Measurements from ENCODE around the gene KMT2A.
"Not testable (repeated sequence)": the region's sequence is repeated elsewhere in the genome, so short reads cannot be mapped to it uniquely, and the experiment has no call there.

Gene KMT2A

GRCh38 chr11:118450451-118450850, 14.2 kb downstream of the KMT2A start:
- H3K4me3 ChIP-seq (replicated peaks; ENCODE audit: low read depth, low read length): no peak overlapping the region
- DNase-seq (ENCODE audit: extremely low read depth, low read depth): no peak
- TF ChIP-seq CTCF (IDR thresholded peaks at IDR 0.05; ENCODE audit: low read depth, low read length, missing control alignments): no peak

GRCh38 chr11:118462178-118462577, 25.9 kb downstream of the KMT2A start:
- TF ChIP-seq CTCF (IDR thresholded peaks at IDR 0.05; ENCODE audit: low read depth, low read length, missing control alignments): no peak
- no peak for DNase-seq (ENCODE audit: extremely low read depth, low read depth)
- H3K4me3 ChIP-seq (replicated peaks; ENCODE audit: low read depth, low read length): no peak overlapping the region

GRCh38 chr11:118468968-118469367, 32.7 kb downstream of the KMT2A start:
- DNase-seq (ENCODE audit: extremely low read depth, low read depth): not testable (repeated sequence)

GRCh38 chr11:118471030-118471429, 34.7 kb downstream of the KMT2A start:
- no peak overlapping the region for H3K4me3 ChIP-seq (replicated peaks; ENCODE audit: low read depth, low read length)
- no peak for TF ChIP-seq CTCF (IDR thresholded peaks at IDR 0.05; ENCODE audit: low read depth, low read length, missing control alignments)
- no peak for DNase-seq (ENCODE audit: extremely low read depth, low read depth)

More at GRCh38 chr11:118468968-118469367, 32.7 kb downstream of the KMT2A start:
- not testable (repeated sequence) for H3K4me3 ChIP-seq (replicated peaks; ENCODE audit: low read depth, low read length)

GRCh38 chr11:118473537-118473936, 37.2 kb downstream of the KMT2A start:
- no peak for TF ChIP-seq CTCF (IDR thresholded peaks at IDR 0.05; ENCODE audit: low read depth, low read length, missing control alignments)

GRCh38 chr11:118476676-118477075, 40.4 kb downstream of the KMT2A start:
- no peak for TF ChIP-seq CTCF (IDR thresholded peaks at IDR 0.05; ENCODE audit: low read depth, low read length, missing control alignments)
- DNase-seq (ENCODE audit: extremely low read depth, low read depth): no peak

More at GRCh38 chr11:118473537-118473936, 37.2 kb downstream of the KMT2A start:
- H3K4me3 ChIP-seq (replicated peaks; ENCODE audit: low read depth, low read length): no peak overlapping the region
- DNase-seq (ENCODE audit: extremely low read depth, low read depth): no peak

GRCh38 chr11:118481238-118481637, 44.9 kb downstream of the KMT2A start:
- H3K4me3 ChIP-seq (replicated peaks; ENCODE audit: low read depth, low read length); DNase-seq (ENCODE audit: extremely low read depth, low read depth): not testable (repeated sequence)

More at GRCh38 chr11:118476676-118477075, 40.4 kb downstream of the KMT2A start:
- H3K4me3 ChIP-seq (replicated peaks; ENCODE audit: low read depth, low read length): no peak overlapping the region

GRCh38 chr11:118484405-118484804, 48.1 kb downstream of the KMT2A start:
- no peak overlapping the region for H3K4me3 ChIP-seq (replicated peaks; ENCODE audit: low read depth, low read length)
- DNase-seq (ENCODE audit: extremely low read depth, low read depth): no peak
- no peak for TF ChIP-seq CTCF (IDR thresholded peaks at IDR 0.05; ENCODE audit: low read depth, low read length, missing control alignments)
